Calu3 (cell line): ENCODE measurements around the gene ADAD2. TPM values are rescaled to one million over a fixed set of nuclear protein-coding genes. Genes with fewer than 3 reads are reported as not detected.

Experiments
- BruUV-seq: library from RNA; stranded (reverse); fragments of 400-500 nt; replicated peaks from 2 replicates; lab custom pipeline; 2021; lab: Mats Ljungman, UMichigan
- CTCF ChIA-PET: fragments of 300-600 bp; sonication (Branson Sonifier 250); formaldehyde crosslinking; loops from one replicate; lab custom pipeline; 2022; ENCODE audit warnings: antibody characterized with exemption; lab: Charles Lee
- DNase-seq: peaks from one replicate; pipeline ENCODE4 v3.0.0; 2022
- H3K27ac Mint-ChIP-seq: one replicate; pipeline ENCODE4 v1.8.0; 2022; ENCODE audit warnings: mixed read lengths; ENCODE audit not compliant: unreplicated experiment
- H3K27me3 Mint-ChIP-seq: one replicate; pipeline ENCODE4 v1.8.0; 2022; ENCODE audit warnings: mixed read lengths; ENCODE audit not compliant: unreplicated experiment
- H3K36me3 Mint-ChIP-seq: one replicate; pipeline ENCODE4 v1.8.0; 2022; ENCODE audit warnings: mild to moderate bottlenecking, moderate library complexity, mixed read lengths; ENCODE audit not compliant: insufficient read depth, unreplicated experiment
- H3K4me1 Mint-ChIP-seq: one replicate; pipeline ENCODE4 v1.8.0; 2022; ENCODE audit warnings: mild to moderate bottlenecking, low read depth, mixed read lengths; ENCODE audit not compliant: unreplicated experiment
- H3K4me3 Mint-ChIP-seq: one replicate; pipeline ENCODE4 v1.8.0; 2022; ENCODE audit warnings: mild to moderate bottlenecking, low read depth, moderate library complexity, mixed read lengths; ENCODE audit not compliant: unreplicated experiment
- H3K9me3 Mint-ChIP-seq: one replicate; pipeline ENCODE4 v1.8.0; 2022; ENCODE audit warnings: low read depth, mixed read lengths; ENCODE audit not compliant: unreplicated experiment
- intact Hi-C: fragments of 100-400 bp; cut with micrococcal nuclease; formaldehyde crosslinking; loops from one replicate; pipeline ENCODE4 v1.10.0; 2022; ENCODE audit not compliant: unreplicated experiment
- total RNA-seq: library from RNA; stranded (reverse); gene quantifications from 2 replicates; pipeline ENCODE4 v1.2.3, GENCODE V29; 2022
- TF ChIP-seq, protein P1 (sequence below): fragments of 200-600 bp; IDR thresholded peaks from one replicate; pipeline ENCODE4 v1.8.0; 2022; ENCODE audit warnings: antibody characterized with exemption; ENCODE audit not compliant: unreplicated experiment

ADAD2 gene
- total RNA-seq, 1 experiment from 2014 or later: not detected

DNA sequence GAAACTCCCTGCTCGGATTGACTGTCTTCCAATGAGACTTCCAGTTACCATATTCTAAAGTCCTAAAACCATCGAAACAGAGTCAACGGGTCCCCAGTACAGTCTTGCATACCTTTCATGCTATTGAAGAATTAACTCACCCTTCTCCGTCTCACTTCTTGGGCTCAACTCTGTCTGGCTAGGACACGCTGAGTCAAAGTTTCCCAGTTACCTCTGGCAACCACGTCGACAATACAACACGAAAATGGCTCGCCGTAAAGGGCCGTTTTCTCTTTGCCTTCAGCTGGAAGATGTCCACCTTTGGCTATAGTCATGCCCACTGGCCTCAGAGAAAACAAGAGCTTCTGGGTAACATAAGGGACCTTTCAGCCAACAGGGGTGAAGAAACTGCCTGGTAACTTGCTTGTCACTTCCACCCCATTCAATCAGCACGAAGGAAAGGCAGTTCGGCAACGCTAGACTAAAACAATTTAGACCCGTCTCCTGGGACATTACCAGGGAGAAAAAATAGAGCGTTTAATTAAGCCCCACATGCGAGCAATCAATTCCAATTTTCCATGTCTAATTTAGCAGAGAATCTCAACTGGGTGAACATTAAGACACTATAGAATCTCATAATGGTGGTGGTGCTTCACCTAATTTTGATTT, 27.3 kb downstream of the ADAD2 start:
- Mint-ChIP-seq H3K4me1 (no peaks in the 10 kb centered on the region), H3K36me3 (no peaks in the 10 kb centered on the region), H3K4me3 (no peak overlapping the region), H3K9me3 (no peaks in the 10 kb centered on the region), H3K27ac (no peak overlapping the region), H3K27me3 (peaks cover 69% of the 10 kb centered on the region)
- BruUV-seq: no TSS peak
- no peak for DNase-seq
- CTCF ChIA-PET: no interaction called here
- TF ChIP-seq, protein P1, sequence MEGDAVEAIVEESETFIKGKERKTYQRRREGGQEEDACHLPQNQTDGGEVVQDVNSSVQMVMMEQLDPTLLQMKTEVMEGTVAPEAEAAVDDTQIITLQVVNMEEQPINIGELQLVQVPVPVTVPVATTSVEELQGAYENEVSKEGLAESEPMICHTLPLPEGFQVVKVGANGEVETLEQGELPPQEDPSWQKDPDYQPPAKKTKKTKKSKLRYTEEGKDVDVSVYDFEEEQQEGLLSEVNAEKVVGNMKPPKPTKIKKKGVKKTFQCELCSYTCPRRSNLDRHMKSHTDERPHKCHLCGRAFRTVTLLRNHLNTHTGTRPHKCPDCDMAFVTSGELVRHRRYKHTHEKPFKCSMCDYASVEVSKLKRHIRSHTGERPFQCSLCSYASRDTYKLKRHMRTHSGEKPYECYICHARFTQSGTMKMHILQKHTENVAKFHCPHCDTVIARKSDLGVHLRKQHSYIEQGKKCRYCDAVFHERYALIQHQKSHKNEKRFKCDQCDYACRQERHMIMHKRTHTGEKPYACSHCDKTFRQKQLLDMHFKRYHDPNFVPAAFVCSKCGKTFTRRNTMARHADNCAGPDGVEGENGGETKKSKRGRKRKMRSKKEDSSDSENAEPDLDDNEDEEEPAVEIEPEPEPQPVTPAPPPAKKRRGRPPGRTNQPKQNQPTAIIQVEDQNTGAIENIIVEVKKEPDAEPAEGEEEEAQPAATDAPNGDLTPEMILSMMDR: no peak
- intact Hi-C loops: no loop called here

DNA sequence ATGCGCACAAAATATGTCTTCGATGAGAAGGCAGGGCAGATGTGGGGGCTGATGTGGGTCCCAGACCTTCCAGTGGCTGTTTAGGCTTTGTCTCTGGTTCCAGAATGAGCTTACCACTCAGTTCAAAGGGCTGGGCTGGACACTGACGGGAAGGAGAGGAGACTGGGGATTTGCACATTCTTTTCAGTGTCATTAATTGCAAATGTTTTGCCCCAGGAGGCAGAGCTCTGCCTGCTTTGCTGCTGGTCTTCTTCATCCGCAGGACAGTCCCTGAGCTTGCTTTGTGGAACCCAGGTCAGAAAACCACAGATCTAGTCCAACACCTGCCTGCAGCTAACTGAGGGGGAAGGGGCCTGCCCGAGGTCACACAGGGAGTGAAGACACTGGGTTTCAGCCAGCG, 28.0 kb downstream of the ADAD2 start:
- Mint-ChIP-seq H3K4me3 (no peak overlapping the region), H3K27me3 (peaks cover 68% of the 10 kb centered on the region), H3K36me3 (no peaks in the 10 kb centered on the region), H3K27ac (no peak overlapping the region), H3K4me1 (no peaks in the 10 kb centered on the region), H3K9me3 (no peaks in the 10 kb centered on the region)
- CTCF ChIA-PET: no interaction called here
- intact Hi-C loops: no loop called here
- no peak for DNase-seq
- no TSS peak for BruUV-seq
- TF ChIP-seq, protein P1: no peak

DNA sequence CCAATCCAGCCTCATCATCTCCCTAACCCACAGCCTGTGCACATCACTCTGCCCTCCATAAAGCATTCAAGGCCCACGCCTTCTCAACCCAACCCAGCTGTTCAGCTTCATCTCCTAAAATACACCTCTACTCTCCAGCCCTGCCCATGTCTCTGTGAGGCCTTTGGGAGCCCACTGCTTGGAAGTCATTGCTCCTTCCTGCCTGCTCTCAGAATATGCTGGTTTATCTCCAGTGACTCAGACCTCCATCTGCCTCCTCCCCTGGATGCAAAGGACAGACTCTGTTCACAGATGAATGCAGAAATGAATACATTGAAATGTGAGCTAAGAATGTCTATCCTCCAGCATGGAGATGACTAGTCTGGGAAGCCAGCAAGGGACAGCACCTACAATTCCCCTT, 29.9 kb downstream of the ADAD2 start:
- no peak overlapping the region for H3K27ac Mint-ChIP-seq
- CTCF ChIA-PET: no interaction called here
- TF ChIP-seq, protein P1: no peak
- H3K9me3 Mint-ChIP-seq: no peaks in the 10 kb centered on the region
- DNase-seq: no peak
- H3K36me3 Mint-ChIP-seq: no peaks in the 10 kb centered on the region
- H3K27me3 Mint-ChIP-seq: peaks cover 56% of the 10 kb centered on the region
- H3K4me3 Mint-ChIP-seq: no peak overlapping the region
- BruUV-seq: no TSS peak
- intact Hi-C loops: no loop called here
- no peaks in the 10 kb centered on the region for H3K4me1 Mint-ChIP-seq

DNA sequence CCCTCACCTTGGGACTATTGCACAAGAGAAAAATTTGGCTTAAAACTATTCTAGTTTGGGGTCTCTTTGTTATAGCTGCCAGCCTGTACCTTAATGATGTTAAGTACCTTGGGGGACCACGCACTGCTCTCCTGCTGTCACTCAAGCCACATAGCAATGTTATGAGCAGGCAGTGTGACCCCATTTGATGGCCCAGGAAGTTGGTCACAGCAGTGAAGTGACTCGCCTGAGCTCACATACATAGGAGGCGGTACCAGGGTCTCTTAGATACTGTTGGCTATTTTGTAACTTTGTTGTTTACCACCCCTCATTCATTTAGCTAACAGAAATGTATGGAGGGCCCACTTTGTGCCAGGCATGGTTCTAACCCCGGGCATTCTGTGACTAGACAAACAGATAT, 32.5 kb downstream of the ADAD2 start:
- TF ChIP-seq, protein P1: no peak
- H3K4me3 Mint-ChIP-seq: no peak overlapping the region
- peaks cover 9% of the 10 kb centered on the region for H3K4me1 Mint-ChIP-seq
- intact Hi-C loops: no loop called here
- no peaks in the 10 kb centered on the region for H3K36me3 Mint-ChIP-seq
- no peak overlapping the region for H3K27ac Mint-ChIP-seq
- no peak for DNase-seq
- CTCF ChIA-PET: interaction anchor here (0.6 kb wide), 1 partner anchor 37 kb away, joined by 4 read pairs; the partner anchor contains the start of gene TAF1C
- peaks cover 36% of the 10 kb centered on the region for H3K27me3 Mint-ChIP-seq
- no TSS peak for BruUV-seq
- H3K9me3 Mint-ChIP-seq: no peaks in the 10 kb centered on the region
